GM12892 (cell line): Measurements from ENCODE around the gene ANAPC2.

Source experiments
- DNase-seq: peaks from one replicate; pipeline ENCODE4 v3.0.0; 2011; ENCODE audit not compliant: insufficient read length
- FAIRE-seq: peaks from 2 replicates; lab custom pipeline; 2011; peaks lifted over from hg19 to GRCh38; lab: Jason Lieb, UNC
- POLR2A ChIP-seq: IDR thresholded peaks from 2 replicates; pipeline ENCODE4 v1.6.1; 2011; ENCODE audit warnings: low read depth, low read length, control low read depth
- POLR2AphosphoS5 ChIP-seq: IDR thresholded peaks from 2 replicates; pipeline ENCODE4 v1.6.1; 2011; ENCODE audit warnings: low read depth, low read length, control low read depth
- TAF1 ChIP-seq: IDR thresholded peaks from 2 replicates; pipeline ENCODE4 v1.6.1; 2011; ENCODE audit warnings: low read depth, mild to moderate bottlenecking, control low read depth, low read length, borderline replicate concordance

Gene ANAPC2

GRCh38 chr9:137174722-137175293 is 13.6 kb downstream of the ANAPC2 start:
- DNase-seq (no peak), FAIRE-seq (no peak)

GRCh38 chr9:137173796-137174664 is 14.3 kb downstream of the ANAPC2 start:
- FAIRE-seq (no peak), DNase-seq (no peak)
- no peak for TF ChIP-seq TAF1
- TF ChIP-seq POLR2AphosphoS5: no peak
- no peak for TF ChIP-seq POLR2A

More at GRCh38 chr9:137174722-137175293, 13.6 kb downstream of the ANAPC2 start:
- no peak for TF ChIP-seq POLR2AphosphoS5
- TF ChIP-seq TAF1: no peak
- no peak for TF ChIP-seq POLR2A

- FAIRE-seq (no peak), DNase-seq (no peak)
- TF ChIP-seq TAF1 (no peak), POLR2AphosphoS5 (no peak)
These were observed 15.2 kb downstream of the ANAPC2 start for GRCh38 chr9:137172901-137173795.

- FAIRE-seq (no peak), DNase-seq (no peak)
- TF ChIP-seq TAF1: no peak
- TF ChIP-seq POLR2AphosphoS5: no peak
- TF ChIP-seq POLR2A: no peak
These were observed 17.0 kb downstream of the ANAPC2 start for GRCh38 chr9:137171149-137171900.

- TF ChIP-seq TAF1 (no peak), POLR2A (no peak), POLR2AphosphoS5 (no peak)
- FAIRE-seq (no peak), DNase-seq (no peak)
These were observed 17.7 kb downstream of the ANAPC2 start for GRCh38 chr9:137170486-137171148.

- TF ChIP-seq POLR2A (no peak), POLR2AphosphoS5 (no peak), TAF1 (no peak)
- DNase-seq (no peak), FAIRE-seq (no peak)
These were observed 18.4 kb downstream of the ANAPC2 start, which contains the start of gene LRRC26 for GRCh38 chr9:137169896-137170358. Gene LRRC26 (minus strand): TSS chr9:137170051. CDS start chr9:137169943, 108 bp downstream.

GRCh38 chr9:137168904-137169856 is 19.2 kb downstream of the ANAPC2 start:
- no peak for TF ChIP-seq TAF1
- no peak for TF ChIP-seq POLR2AphosphoS5
- no peak for TF ChIP-seq POLR2A
- FAIRE-seq (peak; percentile 93), DNase-seq (peak; percentile 75)

GRCh38 chr9:137168573-137168903 is 19.8 kb downstream of the ANAPC2 start:
- TF ChIP-seq TAF1 (no peak), POLR2A (no peak), POLR2AphosphoS5 (no peak)
- DNase-seq (no peak), FAIRE-seq (peak; percentile 64)
